Immature natural killer cell (primary cell): ENCODE data around the gene MMP25. TPM values are rescaled to one million over a fixed set of nuclear protein-coding genes. Genes with fewer than 3 reads are reported as not detected.
"Not testable (repeated sequence)": the region's sequence is repeated elsewhere in the genome, so short reads cannot be mapped to it uniquely, and the experiment has no call there.

Source experiments
- DNase-seq, 3 donors: peaks; one replicate each; pipeline ENCODE4 v3.0.0; 2022; ENCODE audit warnings: mixed read lengths in 1 of 3
- H3K27ac Mint-ChIP-seq, 6 donors: one replicate each; pipeline ENCODE4 v1.8.0; 2020; ENCODE audit warnings: mixed read lengths in 6 of 6, mild to moderate bottlenecking in 5 of 6, inconsistent platforms in 4 of 6, moderate library complexity in 3 of 6
- H3K27me3 Mint-ChIP-seq, 3 donors: one replicate each; pipeline ENCODE4 v1.8.0; 2020 to 2021; ENCODE audit warnings: low read depth in 3 of 3, mild to moderate bottlenecking in 3 of 3, mixed read lengths in 3 of 3, moderate library complexity in 3 of 3, inconsistent platforms in 1 of 3
- H3K36me3 Mint-ChIP-seq, 3 donors: one replicate each; pipeline ENCODE4 v1.8.0; 2020; ENCODE audit warnings: mixed read lengths in 3 of 3, inconsistent platforms in 2 of 3, mild to moderate bottlenecking in 2 of 3
- H3K4me1 Mint-ChIP-seq, 2 donors: one replicate each; pipeline ENCODE4 v1.8.0; 2020; ENCODE audit warnings: inconsistent platforms in 2 of 2, mild to moderate bottlenecking in 2 of 2, mixed read lengths in 2 of 2, moderate library complexity in 1 of 2
- H3K4me3 Mint-ChIP-seq, 5 donors: one replicate each; pipeline ENCODE4 v1.8.0; 2020; ENCODE audit warnings: mild to moderate bottlenecking in 5 of 5, mixed read lengths in 5 of 5, inconsistent platforms in 3 of 5, moderate library complexity in 3 of 5
- H3K9me3 Mint-ChIP-seq, 6 donors: one replicate each; pipeline ENCODE4 v1.8.0; 2020; ENCODE audit warnings: mild to moderate bottlenecking in 6 of 6, mixed read lengths in 6 of 6, inconsistent platforms in 4 of 6, moderate library complexity in 3 of 6
- polyA plus RNA-seq, 3 donors: library from polyadenylated mRNA; unstranded; fragments of 300-500 nt; fragmentation: Illumina TruSeq; gene quantifications; one replicate each; pipeline ENCODE4 v1.2.3, GENCODE V29; 2021

Gene MMP25
- polyA plus RNA-seq, 3 donors from 2014 or later, result 0.19 to 2.2 (median 0.73) TPM

GRCh38 chr16:3083408-3083807 lies 37.0 kb downstream of the MMP25 start:
- not testable (repeated sequence) for DNase-seq, H3K4me3 Mint-ChIP-seq, H3K27me3 Mint-ChIP-seq, H3K9me3 Mint-ChIP-seq
- Mint-ChIP-seq H3K36me3 (peaks cover 4 to 19% (median 12%) of the 10 kb centered on the region in 3 donors), H3K4me1 (peaks cover 78 to 81% of the 10 kb centered on the region in 2 donors), H3K27ac (peak overlapping the region in 2 of 6 donors; percentile 51 to 56)

GRCh38 chr16:3084491-3084890 lies 38.1 kb downstream of the MMP25 start:
- no peak for DNase-seq
- peaks cover 0 to 4% (median 0%) of the 10 kb centered on the region in 6 donors for H3K9me3 Mint-ChIP-seq
- peak overlapping the region in 3 of 5 donors; percentile 44 to 78 (median 63) for H3K4me3 Mint-ChIP-seq
- H3K4me1 Mint-ChIP-seq, result peaks cover 76% of the 10 kb centered on the region in 2 donors
- H3K27ac Mint-ChIP-seq, result peak overlapping the region; percentile 68 to 91 (median 78)
- peaks cover 0 to 1% (median 0%) of the 10 kb centered on the region in 3 donors for H3K27me3 Mint-ChIP-seq
- peaks cover 0 to 12% (median 8%) of the 10 kb centered on the region in 3 donors for H3K36me3 Mint-ChIP-seq

GRCh38 chr16:3084969-3085670 lies 38.8 kb downstream of the MMP25 start:
- peaks cover 0 to 7% (median 3%) of the 10 kb centered on the region in 3 donors for H3K36me3 Mint-ChIP-seq
- no peaks in the 10 kb centered on the region for H3K27me3 Mint-ChIP-seq
- H3K4me3 Mint-ChIP-seq, result peak overlapping the region; percentile 63 to 87 (median 75)
- H3K4me1 Mint-ChIP-seq, result peaks cover 69 to 70% of the 10 kb centered on the region in 2 donors
- no peak for DNase-seq
- H3K27ac Mint-ChIP-seq, result peak overlapping the region; percentile 68 to 91 (median 78)
- H3K9me3 Mint-ChIP-seq, result peaks cover 0 to 2% (median 0%) of the 10 kb centered on the region in 6 donors

- Mint-ChIP-seq H3K36me3 (peaks cover 0 to 3% (median 0%) of the 10 kb centered on the region in 3 donors), H3K4me1 (peaks cover 60 to 66% of the 10 kb centered on the region in 2 donors), H3K9me3 (no peaks in the 10 kb centered on the region), H3K27me3 (no peaks in the 10 kb centered on the region), H3K27ac (peak overlapping the region; percentile 68 to 91 (median 77)), H3K4me3 (peak overlapping the region; percentile 67 to 87 (median 75))
- DNase-seq, result no peak
These were observed 39.7 kb downstream of the MMP25 start for GRCh38 chr16:3085868-3086595.

GRCh38 chr16:3086596-3087242 lies 40.4 kb downstream of the MMP25 start:
- DNase-seq, result no peak
- peaks cover 58 to 65% of the 10 kb centered on the region in 2 donors for H3K4me1 Mint-ChIP-seq
- H3K9me3 Mint-ChIP-seq, result no peaks in the 10 kb centered on the region
- peak overlapping the region; percentile 68 to 91 (median 86) for H3K27ac Mint-ChIP-seq
- peak overlapping the region; percentile 68 to 87 (median 76) for H3K4me3 Mint-ChIP-seq
- peaks cover 0 to 3% (median 0%) of the 10 kb centered on the region in 3 donors for H3K36me3 Mint-ChIP-seq
- no peaks in the 10 kb centered on the region for H3K27me3 Mint-ChIP-seq

GRCh38 chr16:3087243-3088235 lies 41.2 kb downstream of the MMP25 start:
- Mint-ChIP-seq H3K27me3 (no peaks in the 10 kb centered on the region), H3K4me3 (peak overlapping the region; percentile 75 to 87 (median 76))

GRCh38 chr16:3088450-3088849 lies 42.1 kb downstream of the MMP25 start:
- Mint-ChIP-seq H3K27me3 (peaks cover 0 to 2% (median 0%) of the 10 kb centered on the region in 3 donors), H3K4me3 (peak overlapping the region in 4 of 5 donors; percentile 23 to 87 (median 76)), H3K4me1 (peaks cover 47 to 59% of the 10 kb centered on the region in 2 donors), H3K36me3 (no peaks in the 10 kb centered on the region), H3K27ac (peak overlapping the region; percentile 68 to 91 (median 88)), H3K9me3 (no peaks in the 10 kb centered on the region)
- DNase-seq, result no peak

More at GRCh38 chr16:3087243-3088235, 41.2 kb downstream of the MMP25 start:
- peaks cover 54 to 66% of the 10 kb centered on the region in 2 donors for H3K4me1 Mint-ChIP-seq
- no peaks in the 10 kb centered on the region for H3K9me3 Mint-ChIP-seq
- no peak for DNase-seq
- H3K27ac Mint-ChIP-seq, result peak overlapping the region; percentile 68 to 91 (median 88)
- peaks cover 0 to 3% (median 0%) of the 10 kb centered on the region in 3 donors for H3K36me3 Mint-ChIP-seq

GRCh38 chr16:3088925-3089716 lies 42.8 kb downstream of the MMP25 start:
- Mint-ChIP-seq H3K27ac (no peak overlapping the region), H3K4me1 (peaks cover 43 to 55% of the 10 kb centered on the region in 2 donors), H3K27me3 (peaks cover 0 to 2% (median 0%) of the 10 kb centered on the region in 3 donors), H3K9me3 (no peaks in the 10 kb centered on the region), H3K36me3 (no peaks in the 10 kb centered on the region), H3K4me3 (peak overlapping the region in 2 of 5 donors; percentile 23 to 30)
- no peak for DNase-seq

- Mint-ChIP-seq H3K9me3 (no peaks in the 10 kb centered on the region), H3K27me3 (peaks cover 0 to 2% (median 0%) of the 10 kb centered on the region in 3 donors), H3K4me1 (peaks cover 42 to 55% of the 10 kb centered on the region in 2 donors), H3K4me3 (no peak overlapping the region), H3K27ac (no peak overlapping the region), H3K36me3 (no peaks in the 10 kb centered on the region)
- DNase-seq, result no peak
These were observed 43.6 kb downstream of the MMP25 start for GRCh38 chr16:3089717-3090592.

GRCh38 chr16:3091551-3091950 lies 45.2 kb downstream of the MMP25 start:
- peak overlapping the region in 1 of 6 donors; percentile 31 for H3K27ac Mint-ChIP-seq
- peaks cover 40 to 53% of the 10 kb centered on the region in 2 donors for H3K4me1 Mint-ChIP-seq
- no peaks in the 10 kb centered on the region for H3K36me3 Mint-ChIP-seq
- peaks cover 0 to 2% (median 2%) of the 10 kb centered on the region in 3 donors for H3K27me3 Mint-ChIP-seq
- DNase-seq, result no peak
- no peak overlapping the region for H3K4me3 Mint-ChIP-seq
- H3K9me3 Mint-ChIP-seq, result no peaks in the 10 kb centered on the region

GRCh38 chr16:3092501-3092941 lies 46.2 kb downstream of the MMP25 start:
- peaks cover 31 to 46% of the 10 kb centered on the region in 2 donors for H3K4me1 Mint-ChIP-seq
- no peaks in the 10 kb centered on the region for H3K9me3 Mint-ChIP-seq
- H3K27me3 Mint-ChIP-seq, result peaks cover 0 to 2% (median 2%) of the 10 kb centered on the region in 3 donors
- H3K27ac Mint-ChIP-seq, result no peak overlapping the region
- H3K36me3 Mint-ChIP-seq, result no peaks in the 10 kb centered on the region
- no peak overlapping the region for H3K4me3 Mint-ChIP-seq
- DNase-seq, result no peak
